ENCODE data around the gene BRCA1.

Gene BRCA1

GRCh38 chr17:43024407-43025289 is 100.5 kb downstream of the BRCA1 start, which contains the start of gene RND2:
Gene RND2 (plus strand): TSS chr17:43025231. CDS start chr17:43025348, 117 bp downstream.
- DNase-seq: peak; percentile 88 to 90

GRCh38 chr17:43021741-43022512 is 103.2 kb downstream of the BRCA1 start, which contains the start of gene VAT1:
Gene VAT1 (minus strand): TSS chr17:43022385. CDS start chr17:43022322, 63 bp downstream.
- DNase-seq: peak; percentile 54 to 59

- DNase-seq: peak; percentile 39 to 41
Observed at GRCh38 chr17:43020789-43021740, 104.1 kb downstream of the BRCA1 start.

- DNase-seq: no peak
Observed at GRCh38 chr17:43020030-43020621, 105.0 kb downstream of the BRCA1 start.

DNA sequence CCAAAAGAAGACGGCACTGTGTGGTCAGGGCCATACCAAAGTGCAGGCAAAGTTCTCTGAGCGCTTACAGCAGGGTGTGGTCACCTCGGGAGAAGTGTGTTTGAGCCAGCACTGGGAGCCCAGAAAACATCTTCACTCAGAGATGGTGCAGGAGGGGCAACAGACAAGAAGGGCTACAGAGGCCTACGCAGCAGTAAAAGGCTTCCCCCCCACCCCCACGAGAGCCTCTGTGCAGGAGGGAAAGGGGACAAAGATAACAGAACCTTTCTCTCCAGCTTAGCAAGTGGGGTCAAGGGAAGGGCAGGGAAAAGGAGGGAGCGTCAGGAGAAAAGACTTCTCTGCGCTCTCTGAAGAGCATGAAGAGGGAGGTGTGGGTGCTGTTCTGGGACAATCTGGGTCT is 105.7 kb downstream of the BRCA1 start:
- no peak for DNase-seq

DNA sequence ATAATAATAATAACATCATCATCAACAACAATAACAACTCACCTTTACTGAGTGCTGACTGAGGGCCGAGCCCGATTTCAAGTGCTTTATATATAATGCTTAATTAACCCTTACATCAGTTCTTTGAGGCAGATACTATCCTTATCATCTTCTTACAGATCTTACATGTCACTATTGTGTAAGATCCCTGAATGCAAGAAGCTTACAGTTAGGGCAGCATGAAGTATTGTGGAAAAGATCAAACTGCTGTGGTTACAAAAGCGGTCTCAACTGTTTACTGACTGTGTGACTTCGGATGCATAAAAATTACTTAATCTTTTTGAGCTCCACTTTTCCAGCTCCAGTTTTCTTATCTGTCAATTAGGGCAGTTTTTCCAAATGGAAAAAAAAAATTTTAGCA is 106.2 kb downstream of the BRCA1 start:
- DNase-seq: no peak

DNA sequence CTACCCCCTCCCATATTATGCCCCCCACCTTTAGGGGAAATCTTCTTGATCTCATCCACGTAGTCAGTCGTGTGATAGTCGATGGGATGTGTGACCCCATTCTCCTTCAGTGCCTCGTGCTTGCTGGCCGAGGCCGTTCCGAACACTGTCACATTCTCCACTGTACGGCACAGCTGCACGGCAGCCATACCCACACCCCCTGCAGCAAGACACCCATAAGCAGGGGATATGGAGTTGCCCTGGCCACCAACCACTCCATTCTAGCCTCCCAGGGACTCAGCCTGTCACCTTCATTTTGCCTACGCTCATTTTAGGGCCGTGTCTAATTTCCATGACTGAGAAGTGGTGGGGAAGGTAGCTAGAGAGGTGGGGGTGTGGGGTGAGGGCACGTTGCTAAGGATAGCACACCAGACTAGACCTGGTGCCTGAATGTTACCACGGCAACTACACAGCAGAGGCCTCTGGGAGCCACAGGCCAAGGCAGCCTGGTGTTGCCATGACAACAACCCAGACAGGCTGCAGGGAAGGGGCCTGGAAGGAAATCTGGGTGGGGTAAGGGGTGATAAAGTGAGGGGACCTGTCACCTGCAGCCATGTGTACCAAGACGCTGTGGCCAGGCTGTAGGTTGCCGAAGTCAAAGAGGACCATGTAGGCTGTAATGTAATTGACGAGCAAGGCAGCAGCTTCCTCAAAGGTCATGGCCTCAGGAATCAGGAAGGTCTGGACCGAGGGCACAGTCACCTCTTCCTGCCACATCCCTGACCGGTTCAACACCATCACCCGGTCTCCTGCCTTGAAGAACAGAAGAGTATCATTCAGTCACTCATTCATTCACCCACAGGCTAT is 106.9 kb downstream of the BRCA1 start:
- peak; percentile 55 to 63 for DNase-seq

GRCh38 chr17:43016216-43016615 is 108.9 kb downstream of the BRCA1 start:
- DNase-seq: no peak

DNA sequence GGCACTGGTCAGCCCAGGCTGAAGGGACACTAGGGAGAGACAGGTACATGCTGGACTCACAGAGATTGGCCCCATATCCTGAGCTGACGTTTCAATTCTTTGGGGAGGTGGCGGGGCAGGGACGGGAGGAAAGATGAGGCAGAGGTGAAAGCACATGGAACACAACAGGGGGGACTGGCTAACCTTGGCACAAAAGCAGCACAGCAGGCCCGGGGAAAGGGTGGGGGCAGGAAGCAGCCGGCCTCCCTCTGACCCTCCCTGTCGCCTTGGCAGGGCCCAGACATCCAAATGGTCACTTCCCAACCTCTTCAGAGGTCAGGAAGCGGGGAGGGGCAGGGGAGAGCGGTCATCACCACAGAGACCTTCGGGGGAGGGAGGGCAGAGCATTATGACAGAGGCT is 109.6 kb downstream of the BRCA1 start:
- no peak for DNase-seq

GRCh38 chr17:43014649-43015542 is 110.3 kb downstream of the BRCA1 start:
- DNase-seq: no peak

GRCh38 chr17:43014020-43014648 is 111.0 kb downstream of the BRCA1 start:
- no peak for DNase-seq

DNA sequence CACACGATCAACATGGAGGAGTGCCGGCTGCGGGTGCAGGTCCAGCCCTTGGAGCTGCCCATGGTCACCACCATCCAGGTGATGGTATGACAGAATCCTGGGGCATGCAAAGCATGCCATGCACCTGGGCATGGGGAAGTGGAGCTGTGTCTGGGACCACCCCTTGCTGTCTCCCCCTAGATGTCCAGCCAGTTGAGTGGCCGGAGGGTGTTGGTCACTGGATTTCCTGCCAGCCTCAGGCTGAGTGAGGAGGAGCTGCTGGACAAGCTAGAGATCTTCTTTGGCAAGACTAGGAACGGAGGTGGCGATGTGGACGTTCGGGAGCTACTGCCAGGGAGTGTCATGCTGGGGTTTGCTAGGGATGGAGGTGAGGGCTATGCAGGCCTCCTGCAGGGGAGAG is 111.9 kb downstream of the BRCA1 start:
- DNase-seq: no peak

GRCh38 chr17:43011728-43012472 is 113.3 kb downstream of the BRCA1 start:
- no peak for DNase-seq

DNA sequence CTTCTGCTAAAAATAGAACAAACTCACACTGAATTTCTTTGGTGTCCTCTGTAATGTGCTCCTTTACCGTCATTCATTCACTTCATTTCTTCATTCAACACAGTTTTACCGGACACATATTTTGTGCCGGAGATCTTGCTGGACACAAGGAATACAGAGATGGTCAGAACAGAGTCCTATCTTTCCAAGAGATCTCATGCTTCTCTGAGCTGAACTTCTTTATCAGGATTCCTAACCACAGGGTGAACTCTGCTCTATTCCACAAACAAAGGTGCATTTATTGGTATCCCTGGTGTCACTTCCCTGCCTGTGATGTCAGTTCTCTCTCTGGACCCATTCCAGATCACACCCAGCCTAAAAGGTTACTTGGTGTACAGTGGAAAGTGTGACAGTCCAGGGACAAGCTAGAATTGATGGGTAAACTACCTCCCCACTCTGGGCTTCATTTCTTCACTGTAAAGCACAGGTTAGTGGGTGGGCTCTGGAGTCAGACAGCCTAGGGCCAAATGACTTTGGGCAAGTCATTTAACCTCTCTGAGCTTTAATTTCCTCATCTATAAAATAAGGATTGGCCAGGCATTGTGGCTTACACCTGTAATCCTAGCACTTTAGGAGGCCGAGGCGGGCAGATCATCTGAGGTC is 114.4 kb downstream of the BRCA1 start:
- DNase-seq: no peak

- peak; percentile 87 to 88 for DNase-seq
Observed at GRCh38 chr17:43006639-43007551, 118.3 kb downstream of the BRCA1 start, which contains the start of gene IFI35. Gene IFI35 (plus strand): TSS chr17:43006784. CDS start chr17:43006948, 164 bp downstream.

DNA sequence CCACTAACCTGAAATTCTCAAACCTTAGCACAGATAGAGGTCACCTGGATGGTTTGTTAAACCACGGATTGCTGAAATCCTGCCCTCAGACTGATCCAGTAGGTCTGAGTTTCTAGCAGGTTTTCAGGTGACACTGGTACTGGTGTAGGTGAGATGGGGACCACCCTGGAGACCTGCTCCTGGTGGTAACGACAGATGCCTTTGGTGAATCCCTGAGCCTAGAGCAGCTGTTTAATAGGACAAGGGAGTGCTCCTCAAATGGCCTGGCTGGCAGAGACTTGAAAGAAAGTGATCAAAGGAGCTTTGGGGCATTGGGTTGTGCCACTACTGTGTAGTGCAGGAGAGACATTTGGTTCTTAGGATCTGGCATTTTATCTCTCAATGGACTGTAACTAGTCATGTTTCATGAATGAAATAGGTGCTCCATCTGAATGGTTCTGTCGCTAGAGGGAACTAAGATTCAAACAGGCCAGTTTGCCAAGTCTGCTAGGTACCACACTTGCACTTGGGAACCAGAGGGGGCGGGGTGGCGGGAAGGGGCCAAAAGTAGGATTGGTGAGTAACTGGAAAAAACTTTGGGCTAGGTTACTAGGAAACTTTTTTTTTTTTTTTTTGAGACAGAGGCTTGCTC is 121.5 kb downstream of the BRCA1 start:
- DNase-seq: no peak

All from CD4-positive, alpha-beta T cell treated with Interleukin-4 for 1 hour (primary cell).